ENCODE data around the gene LIME1.

- TF ChIP-seq CTCF (IDR thresholded peaks at IDR 0.05): no peak
- no peak for TF ChIP-seq ZFX (IDR thresholded peaks at IDR 0.05; ENCODE audit: borderline replicate concordance)
Observed at GRCh38 chr20:63745424-63745805, 9.0 kb downstream of the LIME1 start.
